22Rv1 (cell line): ENCODE results near the gene CDK14.

Experiments used
- CTCF ChIP-seq: fragments of 450-650 bp; IDR thresholded peaks from 2 replicates; pipeline ENCODE4 v1.5.1; 2017; ENCODE audit warnings: mild to moderate bottlenecking
- ZFX ChIP-seq: fragments of 450-650 bp; IDR thresholded peaks from 2 replicates; pipeline ENCODE4 v1.6.1; 2017; ENCODE audit warnings: antibody characterized with exemption, borderline replicate concordance

- TF ChIP-seq CTCF (no peak), ZFX (no peak)
Observed at GRCh38 chr7:91243591-91244301, 647.6 kb downstream of the CDK14 start.
